ENCODE measurements around the gene SLC7A8.

Gene SLC7A8

DNA sequence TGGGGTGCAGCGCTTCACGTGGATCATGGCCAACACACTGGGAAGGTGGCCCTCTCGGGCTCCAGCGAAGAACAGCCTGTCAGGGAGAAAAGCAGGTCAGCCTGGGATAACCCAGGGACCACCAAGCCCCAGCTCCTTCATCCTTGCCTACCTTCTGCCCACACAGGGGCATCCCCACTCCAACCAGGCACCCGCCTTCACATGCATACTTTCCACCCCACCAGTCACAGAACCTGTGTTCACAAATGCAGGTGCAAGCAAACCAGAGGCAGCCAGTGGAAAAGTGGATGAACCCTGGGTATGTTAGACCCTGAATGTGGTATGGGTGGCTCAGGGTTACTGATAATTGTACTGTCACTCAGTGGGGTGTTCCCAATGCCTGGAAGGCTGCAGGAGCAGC lies 52.0 kb downstream of the SLC7A8 start:
- in situ Hi-C loops (cut with HindIII; ENCODE audit: low pct_ligation_motif_present, low sequenced_read_pairs), result no loop called here
- Histone ChIP-seq H3K27me3 (replicated peaks) (no peaks in the 10 kb centered on the region), H3K4me3 (ENCODE audit: low read depth, low read length) (no peak overlapping the region), H3K36me3 (replicated peaks) (no peaks in the 10 kb centered on the region), H3K27ac (no peak overlapping the region)
- no peak for TF ChIP-seq CTCF (IDR thresholded peaks at IDR 0.05; ENCODE audit: low read depth, low read length, missing control alignments)
- DNase-seq, result no peak

- in situ Hi-C loops (cut with HindIII; ENCODE audit: low pct_ligation_motif_present, low sequenced_read_pairs), result no loop called here
- H3K36me3 ChIP-seq (replicated peaks), result no peaks in the 10 kb centered on the region
- TF ChIP-seq CTCF (IDR thresholded peaks at IDR 0.05; ENCODE audit: low read depth, low read length, missing control alignments), result no peak
- no peaks in the 10 kb centered on the region for H3K27me3 ChIP-seq (replicated peaks)
- no peak overlapping the region for H3K27ac ChIP-seq
- H3K4me3 ChIP-seq (ENCODE audit: low read depth, low read length), result no peak overlapping the region
- no peak for DNase-seq
These were observed 52.6 kb downstream of the SLC7A8 start for GRCh38 chr14:23130871-23131270.

DNA sequence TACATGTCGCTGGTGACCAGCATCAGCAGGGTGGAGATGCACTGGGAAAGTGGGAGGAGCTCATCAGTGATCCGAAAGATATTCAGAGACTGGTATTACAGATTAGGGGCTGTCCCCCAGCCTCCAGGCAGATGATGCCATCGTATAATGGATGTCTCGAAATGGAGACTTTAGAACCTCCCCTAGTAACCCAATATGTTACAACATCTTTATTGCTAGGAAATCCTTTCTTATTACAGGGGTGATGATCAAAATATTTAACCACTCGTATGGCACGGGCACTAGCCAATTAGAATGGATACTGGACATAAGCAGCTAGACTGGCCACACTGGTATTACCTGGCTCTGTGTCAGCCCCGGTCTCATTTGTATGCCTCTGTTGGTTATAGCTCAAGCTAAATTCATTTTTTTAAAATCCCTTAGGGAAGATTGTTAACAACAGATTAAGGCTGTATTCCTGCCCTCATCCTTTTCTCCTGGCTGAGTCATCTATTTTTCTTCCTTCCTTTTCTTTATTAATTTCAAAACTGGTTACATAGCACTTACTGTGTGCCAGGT lies 53.6 kb downstream of the SLC7A8 start:
- in situ Hi-C loops (cut with HindIII; ENCODE audit: low pct_ligation_motif_present, low sequenced_read_pairs), result no loop called here
- Histone ChIP-seq H3K36me3 (replicated peaks) (no peaks in the 10 kb centered on the region), H3K4me3 (ENCODE audit: low read depth, low read length) (no peak overlapping the region), H3K27me3 (replicated peaks) (no peaks in the 10 kb centered on the region), H3K27ac (no peak overlapping the region)
- no peak for DNase-seq
- no peak for TF ChIP-seq CTCF (IDR thresholded peaks at IDR 0.05; ENCODE audit: low read depth, low read length, missing control alignments)

- Histone ChIP-seq H3K27me3 (replicated peaks) (no peaks in the 10 kb centered on the region), H3K4me3 (ENCODE audit: low read depth, low read length) (no peak overlapping the region), H3K27ac (no peak overlapping the region), H3K36me3 (replicated peaks) (no peaks in the 10 kb centered on the region)
- no peak for DNase-seq
- in situ Hi-C loops (cut with HindIII; ENCODE audit: low pct_ligation_motif_present, low sequenced_read_pairs), result no loop called here
- no peak for TF ChIP-seq CTCF (IDR thresholded peaks at IDR 0.05; ENCODE audit: low read depth, low read length, missing control alignments)
These were observed 54.3 kb downstream of the SLC7A8 start for GRCh38 chr14:23128969-23129758.

DNA sequence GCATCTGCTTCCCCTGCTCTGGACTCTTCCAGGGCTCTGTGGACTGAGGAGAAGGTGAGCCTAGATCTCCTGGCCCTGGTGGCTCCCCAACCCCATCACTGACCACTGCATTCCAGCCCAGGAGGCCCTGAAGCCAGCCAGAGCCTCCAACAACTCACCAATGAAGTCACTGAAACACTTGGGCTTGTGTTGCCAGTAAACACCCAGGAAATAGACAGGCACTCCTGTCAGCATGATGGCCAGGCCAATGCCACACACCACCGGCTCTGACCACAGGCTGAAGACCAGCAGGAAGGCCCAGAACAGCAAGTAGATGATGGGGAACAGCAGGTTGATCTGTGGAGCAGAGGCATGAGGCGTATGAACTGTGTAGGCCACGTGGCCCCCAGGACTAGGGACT lies 55.6 kb downstream of the SLC7A8 start:
- no peak for TF ChIP-seq CTCF (IDR thresholded peaks at IDR 0.05; ENCODE audit: low read depth, low read length, missing control alignments)
- Histone ChIP-seq H3K36me3 (replicated peaks) (no peaks in the 10 kb centered on the region), H3K4me3 (ENCODE audit: low read depth, low read length) (no peak overlapping the region), H3K27me3 (replicated peaks) (no peaks in the 10 kb centered on the region), H3K27ac (no peak overlapping the region)
- DNase-seq, result no peak
- in situ Hi-C loops (cut with HindIII; ENCODE audit: low pct_ligation_motif_present, low sequenced_read_pairs), result no loop called here
